ENCODE data around the gene LEMD2.
A peak's percentile ranks its signal among the peaks of the same experiment; 100 is the strongest.
"Not testable (repeated sequence)": the region's sequence is repeated elsewhere in the genome, so short reads cannot be mapped to it uniquely, and the experiment has no call there.

The LEMD2 gene

DNA sequence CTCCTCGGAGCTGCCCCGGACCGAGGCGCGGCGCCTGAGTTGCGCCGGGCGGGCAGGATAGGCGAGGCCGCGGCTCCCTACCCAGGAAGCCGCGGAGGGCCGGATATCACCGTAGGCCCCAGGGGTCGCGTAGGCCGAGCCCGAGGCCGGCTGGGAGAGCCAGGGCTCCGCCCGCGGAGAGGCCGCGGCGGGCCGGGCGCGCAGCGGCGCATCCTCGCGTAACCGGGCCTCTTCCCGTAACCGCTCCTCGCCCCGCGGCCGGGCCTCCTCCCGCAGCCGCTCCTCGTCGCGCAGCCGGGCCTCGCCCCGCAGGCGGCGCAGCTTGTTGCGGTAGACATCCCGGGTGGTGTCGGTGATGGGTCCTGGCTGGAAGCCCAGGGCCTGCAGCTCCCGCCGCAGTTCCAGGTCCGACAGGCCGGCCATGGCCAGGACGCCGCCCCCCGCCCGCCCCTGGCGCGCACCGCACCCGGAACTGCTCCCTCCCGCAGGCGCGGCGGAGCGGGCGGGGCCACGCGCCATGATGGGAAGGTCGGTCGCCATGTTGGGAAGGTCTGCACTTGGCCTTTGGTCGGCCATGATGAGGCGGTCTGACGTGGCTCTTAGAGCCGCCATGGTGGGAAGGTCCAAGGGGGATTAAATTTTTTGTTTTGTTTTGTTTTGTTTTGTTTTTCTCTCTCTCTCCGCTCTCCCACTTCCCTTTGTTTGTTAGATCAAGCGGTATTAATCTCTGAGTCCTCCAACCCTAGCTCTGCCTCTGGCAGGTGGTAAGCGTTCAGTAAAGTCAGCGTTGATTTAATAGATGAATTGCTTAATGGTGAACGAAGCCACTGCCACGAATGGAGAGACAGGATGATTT is at the start of gene LEMD2:
TSS of gene LEMD2 (minus strand) at position 437 of the 856 bp plus-strand sequence. CDS start at position 423, 14 bp downstream.
- TF ChIP-seq, protein P1, sequence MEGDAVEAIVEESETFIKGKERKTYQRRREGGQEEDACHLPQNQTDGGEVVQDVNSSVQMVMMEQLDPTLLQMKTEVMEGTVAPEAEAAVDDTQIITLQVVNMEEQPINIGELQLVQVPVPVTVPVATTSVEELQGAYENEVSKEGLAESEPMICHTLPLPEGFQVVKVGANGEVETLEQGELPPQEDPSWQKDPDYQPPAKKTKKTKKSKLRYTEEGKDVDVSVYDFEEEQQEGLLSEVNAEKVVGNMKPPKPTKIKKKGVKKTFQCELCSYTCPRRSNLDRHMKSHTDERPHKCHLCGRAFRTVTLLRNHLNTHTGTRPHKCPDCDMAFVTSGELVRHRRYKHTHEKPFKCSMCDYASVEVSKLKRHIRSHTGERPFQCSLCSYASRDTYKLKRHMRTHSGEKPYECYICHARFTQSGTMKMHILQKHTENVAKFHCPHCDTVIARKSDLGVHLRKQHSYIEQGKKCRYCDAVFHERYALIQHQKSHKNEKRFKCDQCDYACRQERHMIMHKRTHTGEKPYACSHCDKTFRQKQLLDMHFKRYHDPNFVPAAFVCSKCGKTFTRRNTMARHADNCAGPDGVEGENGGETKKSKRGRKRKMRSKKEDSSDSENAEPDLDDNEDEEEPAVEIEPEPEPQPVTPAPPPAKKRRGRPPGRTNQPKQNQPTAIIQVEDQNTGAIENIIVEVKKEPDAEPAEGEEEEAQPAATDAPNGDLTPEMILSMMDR (IDR thresholded peaks at IDR 0.05) = no peak
- peak; percentile 94 for DNase-seq (ENCODE audit: low spot score)
- Histone ChIP-seq H3K27ac (peak within 1 kb of the TSS; percentile 98), H3K4me3 (peak within 1 kb of the TSS; percentile 91)

DNA sequence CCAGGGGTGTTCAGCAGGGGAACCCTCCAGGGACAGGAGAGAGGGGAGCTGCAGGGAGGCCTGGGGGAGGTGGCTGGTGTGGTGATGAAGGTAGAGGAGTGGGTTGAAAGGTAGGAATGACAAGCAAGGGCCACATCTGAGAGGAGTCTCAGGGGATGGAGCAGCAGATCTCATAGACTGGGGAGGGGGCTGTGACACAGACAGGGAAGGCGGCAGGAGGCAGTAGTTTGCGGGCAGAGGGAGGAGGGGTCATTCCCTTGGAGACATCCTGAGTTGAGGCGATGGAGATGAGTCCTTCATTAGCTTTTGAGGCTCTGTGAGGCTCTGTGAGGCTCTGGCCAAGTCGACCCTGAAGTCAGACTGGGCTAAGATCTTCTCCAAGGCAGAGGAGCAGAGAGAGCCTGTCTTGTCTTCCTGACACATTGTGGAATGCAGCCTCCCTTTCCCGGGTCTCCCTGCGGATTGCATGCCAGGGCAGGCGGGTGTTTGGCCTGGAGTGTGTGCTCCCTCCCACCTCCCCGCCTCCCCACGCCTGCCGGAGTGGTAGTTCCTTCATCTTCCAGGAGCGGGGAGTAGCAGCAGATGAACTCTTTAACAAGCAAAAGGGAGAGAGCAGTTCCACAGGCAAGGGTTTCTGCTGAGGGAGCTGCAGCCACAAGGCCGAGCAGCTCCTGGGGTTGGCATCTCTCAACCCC is 49.2 kb upstream of the LEMD2 start:
- no peak for DNase-seq (ENCODE audit: low spot score)
- H3K4me3 ChIP-seq = no peak overlapping the region
- H3K27ac ChIP-seq = no peak overlapping the region
- TF ChIP-seq, protein P1 (IDR thresholded peaks at IDR 0.05) = no peak

DNA sequence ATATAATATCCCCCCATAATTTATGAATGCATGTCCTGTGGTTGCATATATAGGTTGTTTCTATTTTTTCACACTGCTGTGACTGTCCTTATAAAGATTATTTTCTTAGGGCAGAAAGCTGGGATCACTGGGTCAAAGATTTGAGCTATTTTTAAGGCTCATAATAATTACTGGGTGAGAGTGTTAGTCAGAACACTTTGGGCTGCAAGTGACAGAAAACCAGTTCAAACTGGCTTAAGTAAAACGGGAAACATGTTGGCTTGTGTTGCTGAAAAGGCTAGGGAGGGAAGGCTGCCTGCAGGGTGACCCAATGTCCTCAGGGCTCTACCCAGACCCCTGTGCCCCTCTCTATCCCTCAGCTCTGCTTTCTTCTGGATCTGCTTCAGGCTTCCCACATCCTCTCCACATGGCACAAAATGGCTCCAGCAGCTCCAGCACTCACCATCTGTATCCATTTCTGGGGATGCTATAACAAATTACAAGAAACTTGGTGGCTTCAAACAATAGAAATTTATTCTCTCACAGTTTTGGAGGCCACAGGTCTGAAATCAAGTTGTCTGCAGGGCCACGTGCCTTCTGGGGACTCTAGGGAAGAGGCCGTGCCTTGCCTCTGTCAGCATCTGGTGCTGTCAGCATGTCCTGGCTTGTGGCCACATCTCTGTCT is 48.0 kb upstream of the LEMD2 start:
- Histone ChIP-seq H3K4me3 (no peak overlapping the region), H3K27ac (no peak overlapping the region)
- TF ChIP-seq, protein P1 (IDR thresholded peaks at IDR 0.05) = no peak
- DNase-seq (ENCODE audit: low spot score) = no peak

DNA sequence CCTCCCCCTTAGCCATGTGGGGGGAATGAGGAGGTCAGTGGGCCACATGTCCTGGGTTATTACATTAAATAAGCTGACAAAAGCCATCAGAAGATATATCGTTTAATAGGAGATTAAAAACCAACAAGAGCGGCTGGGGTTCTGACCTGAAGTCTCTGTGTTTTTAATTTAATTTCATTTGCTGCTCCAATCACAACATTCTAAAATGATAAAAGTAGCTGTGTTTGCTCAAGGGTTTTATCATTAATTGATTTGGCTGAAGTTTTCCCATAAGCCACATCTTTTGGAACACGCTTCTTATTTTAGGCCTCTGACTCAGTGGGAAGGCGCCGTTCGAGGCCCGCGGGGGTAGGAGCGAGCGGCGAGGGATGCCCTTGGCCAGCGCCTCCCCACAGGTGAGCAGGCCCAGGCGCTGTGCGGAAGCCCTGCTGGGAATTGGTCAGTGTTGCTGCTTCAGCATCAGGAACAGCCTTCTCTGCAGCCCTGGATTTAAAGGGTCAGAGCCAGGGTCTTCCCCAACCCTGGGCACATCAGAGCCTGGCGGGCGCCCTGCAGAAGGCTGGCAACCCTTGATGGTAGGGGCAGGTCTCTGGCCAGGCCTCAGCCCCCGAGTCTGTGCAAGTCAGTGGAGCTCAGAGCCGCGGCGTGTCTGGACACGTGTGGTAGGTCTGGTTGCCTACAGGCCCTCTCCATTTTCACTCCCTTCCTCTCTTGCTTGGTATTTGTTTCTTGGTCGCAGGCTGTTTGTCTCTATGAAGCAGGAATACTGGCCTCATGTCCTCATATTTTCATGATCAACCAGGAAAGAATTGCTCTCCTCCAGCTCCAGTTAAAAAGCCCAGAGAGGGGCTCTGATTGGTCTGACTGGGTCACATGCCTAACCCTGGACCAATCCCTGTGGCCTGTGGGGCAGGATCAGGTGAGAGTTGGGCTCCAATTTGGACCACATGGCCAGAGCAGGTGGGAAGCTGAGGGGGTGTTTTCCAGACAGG is 45.8 kb upstream of the LEMD2 start:
- TF ChIP-seq, protein P1 (IDR thresholded peaks at IDR 0.05) = no peak
- no peak for DNase-seq (ENCODE audit: low spot score)
- no peak overlapping the region for H3K4me3 ChIP-seq
- no peak overlapping the region for H3K27ac ChIP-seq

DNA sequence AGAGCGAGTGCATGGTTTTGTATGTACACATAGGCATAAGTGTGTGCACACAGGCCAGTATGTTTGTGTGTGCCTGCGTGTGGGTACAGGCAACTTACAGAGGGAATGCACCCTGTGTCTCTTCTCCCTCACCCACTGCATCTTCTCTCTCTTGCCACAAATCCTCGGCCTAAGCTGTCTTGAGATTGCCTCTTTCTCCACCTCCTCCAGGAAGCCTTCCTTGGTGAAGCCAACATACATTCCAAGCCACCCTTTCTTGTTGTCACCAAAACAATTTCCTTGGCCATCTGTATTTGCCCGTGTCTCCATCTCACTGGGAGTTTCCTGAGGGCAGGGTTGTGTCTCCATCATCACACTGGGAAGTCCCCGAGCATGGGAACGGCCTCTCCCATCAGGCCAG is 44.7 kb upstream of the LEMD2 start:
- Histone ChIP-seq H3K27ac (no peak overlapping the region), H3K4me3 (no peak overlapping the region)
- no peak for DNase-seq (ENCODE audit: low spot score)
- TF ChIP-seq, protein P1 (IDR thresholded peaks at IDR 0.05) = no peak

DNA sequence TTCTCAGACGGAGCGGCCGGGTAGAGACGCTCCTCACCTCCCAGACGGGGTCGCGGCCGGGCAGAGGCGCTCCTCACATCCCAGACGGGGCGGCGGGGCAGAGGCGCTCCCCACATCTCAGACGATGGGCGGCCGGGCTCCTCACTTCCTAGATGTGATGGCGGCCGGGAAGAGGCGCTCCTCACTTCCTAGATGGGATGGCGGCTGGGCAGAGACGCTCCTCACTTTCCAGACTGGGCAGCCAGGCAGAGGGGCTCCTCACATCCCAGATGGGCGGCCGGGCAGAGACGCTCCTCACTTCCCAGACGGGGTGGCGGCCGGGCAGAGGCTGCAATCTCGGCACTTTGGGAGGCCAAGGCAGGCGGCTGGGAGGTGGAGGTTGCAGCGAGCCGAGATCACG is 43.9 kb upstream of the LEMD2 start:
- not testable (repeated sequence) for H3K27ac ChIP-seq; DNase-seq (ENCODE audit: low spot score)

DNA sequence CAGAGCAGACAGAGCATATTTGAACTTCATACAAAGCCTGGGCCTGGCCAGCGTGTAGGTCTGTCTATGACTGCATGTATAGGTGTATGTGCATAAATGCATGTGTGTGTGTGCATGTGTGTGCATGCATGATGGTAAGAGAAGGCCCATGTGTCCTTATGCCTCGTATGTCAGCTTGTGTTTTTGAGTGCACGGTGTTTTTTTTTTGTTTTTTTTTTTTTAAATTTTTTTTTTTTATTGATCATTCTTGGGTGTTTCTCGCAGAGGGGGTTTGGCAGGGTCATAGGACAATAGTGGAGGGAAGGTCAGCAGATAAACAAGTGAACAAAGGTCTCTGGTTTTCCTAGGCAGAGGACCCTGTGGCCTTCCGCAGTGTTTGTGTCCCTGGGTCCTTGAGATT is 42.8 kb upstream of the LEMD2 start:
- H3K27ac ChIP-seq; H3K4me3 ChIP-seq; DNase-seq (ENCODE audit: low spot score): not testable (repeated sequence)

More for the DNA sequence above, 43.9 kb upstream of the LEMD2 start:
- H3K4me3 ChIP-seq = not testable (repeated sequence)

All from coronary artery (tissue), 2 donors.